Type B pancreatic cell (in vitro differentiated cells): Measurements from ENCODE around the gene LRRC17. TPM values are rescaled to one million over a fixed set of nuclear protein-coding genes. Genes with fewer than 3 reads are reported as not detected.
A peak's percentile ranks its signal among the peaks of the same experiment; 100 is the strongest.

Experiments used
- DNase-seq: peaks from one replicate; pipeline ENCODE4 v3.0.0; 2021; ENCODE audit warnings: mixed read lengths; ENCODE audit not compliant: unreplicated experiment; ENCODE audit errors: extremely low spot score
- H3K27ac Mint-ChIP-seq: 2 replicates; pipeline ENCODE4 v1.8.0; 2021; ENCODE audit warnings: mild to moderate bottlenecking, mixed read lengths
- H3K27me3 Mint-ChIP-seq: 2 replicates; pipeline ENCODE4 v1.8.0; 2021; ENCODE audit warnings: mixed read lengths
- H3K36me3 Mint-ChIP-seq: 2 replicates; pipeline ENCODE4 v1.8.0; 2021; ENCODE audit warnings: mixed read lengths
- H3K4me1 Mint-ChIP-seq: one replicate; pipeline ENCODE4 v1.8.0; 2021; ENCODE audit warnings: mixed read lengths; ENCODE audit not compliant: unreplicated experiment
- H3K4me3 Mint-ChIP-seq: 2 replicates; pipeline ENCODE4 v1.8.0; 2021; ENCODE audit warnings: mild to moderate bottlenecking, mixed read lengths
- H3K9me3 Mint-ChIP-seq: 2 replicates; pipeline ENCODE4 v1.8.0; 2021; ENCODE audit warnings: mixed read lengths
- long read RNA-seq: library from polyadenylated mRNA; unstranded; transcript quantifications from one replicate; pipeline ENCODE4 v2.0.0, GENCODE V29; 2020
- total RNA-seq: library from RNA; stranded (reverse); gene quantifications from 2 replicates; pipeline ENCODE4 v1.2.1, GENCODE V29; 2021; ENCODE audit warnings: low replicate concordance
- TF ChIP-seq, protein P1 (sequence below): fragments of 200-600 bp; sonication (generic); conservative IDR thresholded peaks from 2 replicates; pipeline ENCODE4 v1.5.0; 2021; ENCODE audit warnings: antibody characterized with exemption, mild to moderate bottlenecking

LRRC17 gene, protein sequence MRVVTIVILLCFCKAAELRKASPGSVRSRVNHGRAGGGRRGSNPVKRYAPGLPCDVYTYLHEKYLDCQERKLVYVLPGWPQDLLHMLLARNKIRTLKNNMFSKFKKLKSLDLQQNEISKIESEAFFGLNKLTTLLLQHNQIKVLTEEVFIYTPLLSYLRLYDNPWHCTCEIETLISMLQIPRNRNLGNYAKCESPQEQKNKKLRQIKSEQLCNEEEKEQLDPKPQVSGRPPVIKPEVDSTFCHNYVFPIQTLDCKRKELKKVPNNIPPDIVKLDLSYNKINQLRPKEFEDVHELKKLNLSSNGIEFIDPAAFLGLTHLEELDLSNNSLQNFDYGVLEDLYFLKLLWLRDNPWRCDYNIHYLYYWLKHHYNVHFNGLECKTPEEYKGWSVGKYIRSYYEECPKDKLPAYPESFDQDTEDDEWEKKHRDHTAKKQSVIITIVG
- 1.5 and 68.3 TPM in 2 replicates for total RNA-seq
- long read RNA-seq, transcript LRRC17-202 (4 exons, 1,963 nt): major isoform, 5 of 9 reads
- long read RNA-seq, partial matches to known transcripts: 1 of 9 reads
- long read RNA-seq, other reads (novel, unspliced or antisense): 2 of 9 reads

DNA sequence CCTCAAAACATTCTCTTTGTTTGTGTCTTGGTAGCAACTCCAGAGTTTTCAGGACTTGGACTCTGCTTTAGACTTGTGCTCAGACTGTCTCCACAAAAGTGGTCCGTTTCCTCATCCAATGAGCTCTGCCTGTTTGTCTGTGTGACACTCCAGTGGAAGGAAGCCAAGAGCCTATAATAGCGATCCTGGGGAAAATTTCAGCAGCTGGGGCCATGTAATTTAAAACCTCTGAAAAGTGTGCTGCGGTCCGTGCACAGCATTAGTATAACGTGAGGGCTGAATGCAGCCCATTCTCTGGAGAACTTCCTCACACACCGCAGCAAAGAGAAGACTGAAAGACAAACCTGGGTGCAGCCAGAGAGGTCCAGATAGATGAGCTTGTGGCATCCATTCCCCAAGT lies at the start of gene LRRC17:
Gene LRRC17 (plus strand): TSS at position 259 of the 400 bp plus-strand sequence. CDS start 20,914 bp downstream, outside the sequence.
- no peak for DNase-seq
- H3K9me3 Mint-ChIP-seq: no peaks in the 10 kb centered on the region
- peak within 1 kb of the TSS; percentile 88 for H3K4me3 Mint-ChIP-seq
- TF ChIP-seq, protein P1, sequence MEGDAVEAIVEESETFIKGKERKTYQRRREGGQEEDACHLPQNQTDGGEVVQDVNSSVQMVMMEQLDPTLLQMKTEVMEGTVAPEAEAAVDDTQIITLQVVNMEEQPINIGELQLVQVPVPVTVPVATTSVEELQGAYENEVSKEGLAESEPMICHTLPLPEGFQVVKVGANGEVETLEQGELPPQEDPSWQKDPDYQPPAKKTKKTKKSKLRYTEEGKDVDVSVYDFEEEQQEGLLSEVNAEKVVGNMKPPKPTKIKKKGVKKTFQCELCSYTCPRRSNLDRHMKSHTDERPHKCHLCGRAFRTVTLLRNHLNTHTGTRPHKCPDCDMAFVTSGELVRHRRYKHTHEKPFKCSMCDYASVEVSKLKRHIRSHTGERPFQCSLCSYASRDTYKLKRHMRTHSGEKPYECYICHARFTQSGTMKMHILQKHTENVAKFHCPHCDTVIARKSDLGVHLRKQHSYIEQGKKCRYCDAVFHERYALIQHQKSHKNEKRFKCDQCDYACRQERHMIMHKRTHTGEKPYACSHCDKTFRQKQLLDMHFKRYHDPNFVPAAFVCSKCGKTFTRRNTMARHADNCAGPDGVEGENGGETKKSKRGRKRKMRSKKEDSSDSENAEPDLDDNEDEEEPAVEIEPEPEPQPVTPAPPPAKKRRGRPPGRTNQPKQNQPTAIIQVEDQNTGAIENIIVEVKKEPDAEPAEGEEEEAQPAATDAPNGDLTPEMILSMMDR: no peak
- H3K36me3 Mint-ChIP-seq: no peaks in the 10 kb centered on the region
- no peaks in the 10 kb centered on the region for H3K27me3 Mint-ChIP-seq
- H3K4me1 Mint-ChIP-seq: peaks cover 14% of the 10 kb centered on the region
- peak within 1 kb of the TSS; percentile 57 for H3K27ac Mint-ChIP-seq

DNA sequence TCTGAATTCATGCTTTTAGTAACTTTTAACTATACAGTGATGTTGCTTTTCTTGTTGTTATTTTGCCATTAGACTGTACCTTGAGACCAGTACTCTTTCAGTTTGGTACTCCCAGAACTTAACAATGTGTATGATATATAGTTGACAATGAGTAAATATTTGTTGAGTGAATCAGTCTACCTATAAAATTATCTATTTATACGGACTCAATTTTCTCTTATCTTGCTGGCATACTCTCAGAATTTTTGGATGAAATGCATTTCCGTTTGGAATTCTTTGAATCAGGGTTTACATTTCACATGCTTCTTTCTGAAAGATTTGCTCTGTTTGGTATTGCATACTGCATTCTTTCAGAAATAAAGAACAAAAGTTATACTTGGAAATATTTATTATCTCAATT lies 47.8 kb upstream of the LRRC17 start:
- Mint-ChIP-seq H3K27me3 (no peaks in the 10 kb centered on the region), H3K36me3 (peaks cover 3% of the 10 kb centered on the region), H3K4me1 (peaks cover 16% of the 10 kb centered on the region), H3K9me3 (no peaks in the 10 kb centered on the region), H3K27ac (no peak overlapping the region), H3K4me3 (no peak overlapping the region)
- DNase-seq: no peak
- TF ChIP-seq, protein P1: no peak

DNA sequence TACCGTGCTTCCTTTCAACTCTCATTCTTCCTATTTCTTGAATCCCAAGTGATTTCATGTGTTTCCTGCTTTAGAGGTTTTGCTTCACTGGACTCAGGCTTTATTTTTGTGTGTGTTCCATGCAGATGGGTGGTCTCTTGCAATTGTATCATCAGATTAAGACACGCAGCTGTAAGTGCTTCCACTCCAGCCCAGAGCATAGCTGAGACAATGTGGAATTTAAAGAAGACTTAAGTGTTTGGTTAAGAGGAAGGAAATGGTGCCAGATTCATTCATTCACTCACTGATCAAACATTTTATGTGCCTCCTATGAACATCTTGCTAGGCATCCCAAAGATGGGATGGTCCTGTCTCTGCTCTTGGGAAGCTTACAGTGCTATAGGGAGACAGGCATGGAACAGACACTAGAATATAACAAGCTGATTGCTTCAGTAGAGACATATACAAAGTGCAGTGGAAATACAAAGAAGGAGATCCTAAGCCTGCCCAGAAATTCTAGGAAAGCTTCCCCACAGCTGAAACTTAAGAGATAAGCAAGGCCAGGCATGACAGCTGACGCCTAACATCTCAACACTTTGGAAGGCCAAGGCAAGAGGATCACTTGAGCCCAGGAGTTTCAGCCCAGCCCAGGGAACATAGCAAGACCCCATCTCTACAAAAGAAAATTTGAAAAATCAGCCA lies 46.1 kb upstream of the LRRC17 start:
- Mint-ChIP-seq H3K27ac (no peak overlapping the region), H3K4me1 (peaks cover 9% of the 10 kb centered on the region), H3K9me3 (no peaks in the 10 kb centered on the region), H3K4me3 (no peak overlapping the region), H3K27me3 (no peaks in the 10 kb centered on the region), H3K36me3 (peaks cover 3% of the 10 kb centered on the region)
- DNase-seq: no peak
- TF ChIP-seq, protein P1: no peak

DNA sequence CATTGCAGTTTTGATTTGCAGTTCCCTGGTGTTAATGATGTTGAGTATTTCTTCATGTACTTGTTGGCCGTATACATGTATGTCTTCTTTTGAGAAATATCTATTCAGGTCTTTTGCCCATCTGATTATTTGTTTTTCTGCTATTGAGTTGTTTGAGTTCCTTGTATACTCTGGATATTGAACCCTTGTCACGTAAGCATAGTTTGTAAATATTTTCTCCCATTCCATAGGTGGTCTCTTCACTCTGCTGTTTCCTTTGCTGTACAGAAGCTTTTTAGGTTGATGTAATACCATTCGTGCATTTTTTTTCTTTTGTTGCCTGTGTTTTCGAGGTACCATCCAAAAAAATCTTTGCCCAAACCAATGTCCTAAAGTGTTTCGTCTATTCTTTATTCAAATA lies 43.6 kb upstream of the LRRC17 start:
- DNase-seq: no peak
- Mint-ChIP-seq H3K4me1 (peaks cover 24% of the 10 kb centered on the region), H3K27ac (no peak overlapping the region), H3K4me3 (no peak overlapping the region), H3K36me3 (peaks cover 3% of the 10 kb centered on the region), H3K27me3 (no peaks in the 10 kb centered on the region), H3K9me3 (no peaks in the 10 kb centered on the region)
- TF ChIP-seq, protein P1: no peak

DNA sequence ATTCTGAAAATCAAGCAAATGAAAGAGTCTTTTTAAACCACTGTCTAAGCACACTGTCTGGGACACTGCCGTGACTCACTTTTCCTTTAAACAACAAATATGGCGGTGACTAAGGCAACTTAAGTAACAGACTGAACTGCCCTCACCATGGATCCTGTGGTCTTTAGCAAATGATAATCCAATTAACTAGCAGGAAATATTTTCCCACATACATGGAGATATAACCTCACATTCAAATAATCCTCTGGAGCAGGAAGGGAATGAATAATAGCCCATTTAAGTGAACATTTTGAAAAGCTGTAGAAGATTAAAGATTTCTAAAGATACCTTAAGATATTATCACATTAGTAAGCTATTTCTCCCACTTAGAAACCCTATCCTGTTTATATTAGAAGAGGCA lies 40.3 kb upstream of the LRRC17 start:
- no peak overlapping the region for H3K27ac Mint-ChIP-seq
- TF ChIP-seq, protein P1: no peak
- H3K4me3 Mint-ChIP-seq: no peak overlapping the region
- H3K4me1 Mint-ChIP-seq: peaks cover 33% of the 10 kb centered on the region
- DNase-seq: no peak
- H3K36me3 Mint-ChIP-seq: no peaks in the 10 kb centered on the region
- H3K9me3 Mint-ChIP-seq: peaks cover 8% of the 10 kb centered on the region
- H3K27me3 Mint-ChIP-seq: no peaks in the 10 kb centered on the region
